Measurements from ENCODE around the gene CASP1.
"Not testable (repeated sequence)": the region's sequence is repeated elsewhere in the genome, so short reads cannot be mapped to it uniquely, and the experiment has no call there.

Gene CASP1

GRCh38 chr11:105034813-105035620, at the start of gene CASP1:
Gene CASP1 (minus strand): TSS chr11:105035144. CDS start chr11:105035113, 31 bp downstream.
- Mint-ChIP-seq H3K4me1 (peaks cover 25% of the 10 kb centered on the region), H3K9me3 (no peaks in the 10 kb centered on the region), H3K27me3 (no peaks in the 10 kb centered on the region), H3K4me3 (peak within 1 kb of the TSS; percentile 88), H3K27ac (peak within 1 kb of the TSS; percentile 91), H3K36me3 (peaks cover 33% of the 10 kb centered on the region)
- DNase-seq (ENCODE audit: low spot score in 2 of 2) = no peak
- ATAC-seq (ENCODE audit: low read depth) = peak; percentile 84

GRCh38 chr11:105081412-105082150, 46.6 kb upstream of the CASP1 start:
- Mint-ChIP-seq H3K27ac (no peak overlapping the region), H3K4me3 (no peak overlapping the region), H3K4me1 (peaks cover 10% of the 10 kb centered on the region), H3K27me3 (peaks cover 23% of the 10 kb centered on the region), H3K9me3 (no peaks in the 10 kb centered on the region), H3K36me3 (no peaks in the 10 kb centered on the region)
- DNase-seq (ENCODE audit: low spot score in 2 of 2) (no peak), ATAC-seq (ENCODE audit: low read depth) (no peak)

- H3K36me3 Mint-ChIP-seq; ATAC-seq (ENCODE audit: low read depth); DNase-seq (ENCODE audit: low spot score in 2 of 2); H3K4me1 Mint-ChIP-seq; H3K27ac Mint-ChIP-seq; H3K9me3 Mint-ChIP-seq; H3K4me3 Mint-ChIP-seq: not testable (repeated sequence)
- peaks cover 23% of the 10 kb centered on the region for H3K27me3 Mint-ChIP-seq
These were observed 45.4 kb upstream of the CASP1 start for GRCh38 chr11:105080171-105080906.

GRCh38 chr11:105078283-105078682, 43.3 kb upstream of the CASP1 start:
- Mint-ChIP-seq H3K4me1 (peaks cover 10% of the 10 kb centered on the region), H3K27me3 (peaks cover 26% of the 10 kb centered on the region), H3K36me3 (no peaks in the 10 kb centered on the region), H3K4me3 (no peak overlapping the region), H3K27ac (no peak overlapping the region), H3K9me3 (no peaks in the 10 kb centered on the region)
- ATAC-seq (ENCODE audit: low read depth) (no peak), DNase-seq (ENCODE audit: low spot score in 2 of 2) (no peak)

GRCh38 chr11:105077141-105077790, 42.3 kb upstream of the CASP1 start:
- H3K27me3 Mint-ChIP-seq = peaks cover 22% of the 10 kb centered on the region
- ATAC-seq (ENCODE audit: low read depth); H3K4me1 Mint-ChIP-seq; H3K27ac Mint-ChIP-seq; H3K36me3 Mint-ChIP-seq; DNase-seq (ENCODE audit: low spot score in 2 of 2); H3K4me3 Mint-ChIP-seq; H3K9me3 Mint-ChIP-seq: not testable (repeated sequence)

GRCh38 chr11:105074166-105074530, 39.2 kb upstream of the CASP1 start:
- H3K27ac Mint-ChIP-seq = no peak overlapping the region
- H3K4me1 Mint-ChIP-seq = peaks cover 2% of the 10 kb centered on the region
- no peak for ATAC-seq (ENCODE audit: low read depth)
- H3K4me3 Mint-ChIP-seq = no peak overlapping the region
- DNase-seq (ENCODE audit: low spot score in 2 of 2) = no peak
- peaks cover 19% of the 10 kb centered on the region for H3K27me3 Mint-ChIP-seq
- no peaks in the 10 kb centered on the region for H3K36me3 Mint-ChIP-seq
- H3K9me3 Mint-ChIP-seq = no peaks in the 10 kb centered on the region

GRCh38 chr11:105073456-105074165, 38.7 kb upstream of the CASP1 start:
- Mint-ChIP-seq H3K27me3 (peaks cover 21% of the 10 kb centered on the region), H3K9me3 (no peaks in the 10 kb centered on the region), H3K27ac (no peak overlapping the region), H3K36me3 (no peaks in the 10 kb centered on the region), H3K4me3 (no peak overlapping the region), H3K4me1 (peaks cover 2% of the 10 kb centered on the region)
- ATAC-seq (ENCODE audit: low read depth) (no peak), DNase-seq (ENCODE audit: low spot score in 2 of 2) (no peak)

GRCh38 chr11:105072080-105072479, 37.1 kb upstream of the CASP1 start:
- DNase-seq (ENCODE audit: low spot score in 2 of 2); H3K4me3 Mint-ChIP-seq; H3K4me1 Mint-ChIP-seq; ATAC-seq (ENCODE audit: low read depth); H3K27ac Mint-ChIP-seq; H3K9me3 Mint-ChIP-seq; H3K36me3 Mint-ChIP-seq: not testable (repeated sequence)
- peaks cover 15% of the 10 kb centered on the region for H3K27me3 Mint-ChIP-seq

- H3K9me3 Mint-ChIP-seq = no peaks in the 10 kb centered on the region
- H3K27ac Mint-ChIP-seq = no peak overlapping the region
- H3K27me3 Mint-ChIP-seq = peaks cover 13% of the 10 kb centered on the region
- ATAC-seq (ENCODE audit: low read depth) = no peak
- peaks cover 2% of the 10 kb centered on the region for H3K4me1 Mint-ChIP-seq
- no peak for DNase-seq (ENCODE audit: low spot score in 2 of 2)
- H3K36me3 Mint-ChIP-seq = no peaks in the 10 kb centered on the region
- H3K4me3 Mint-ChIP-seq = no peak overlapping the region
These were observed 36.3 kb upstream of the CASP1 start for GRCh38 chr11:105071089-105071732.

- H3K9me3 Mint-ChIP-seq = no peaks in the 10 kb centered on the region
- H3K27ac Mint-ChIP-seq = no peak overlapping the region
- no peak for ATAC-seq (ENCODE audit: low read depth)
These were observed 35.4 kb upstream of the CASP1 start for GRCh38 chr11:105070306-105070705.

GRCh38 chr11:105069749-105070148, 34.8 kb upstream of the CASP1 start:
- DNase-seq (ENCODE audit: low spot score in 2 of 2); H3K27ac Mint-ChIP-seq; H3K36me3 Mint-ChIP-seq; H3K9me3 Mint-ChIP-seq; ATAC-seq (ENCODE audit: low read depth); H3K4me1 Mint-ChIP-seq; H3K4me3 Mint-ChIP-seq: not testable (repeated sequence)
- H3K27me3 Mint-ChIP-seq = peaks cover 11% of the 10 kb centered on the region

More at GRCh38 chr11:105070306-105070705, 35.4 kb upstream of the CASP1 start:
- Mint-ChIP-seq H3K36me3 (no peaks in the 10 kb centered on the region), H3K4me3 (no peak overlapping the region), H3K4me1 (peaks cover 2% of the 10 kb centered on the region), H3K27me3 (peaks cover 13% of the 10 kb centered on the region)
- no peak for DNase-seq (ENCODE audit: low spot score in 2 of 2)

- not testable (repeated sequence) for H3K4me1 Mint-ChIP-seq; H3K9me3 Mint-ChIP-seq; ATAC-seq (ENCODE audit: low read depth); H3K4me3 Mint-ChIP-seq; H3K27me3 Mint-ChIP-seq; DNase-seq (ENCODE audit: low spot score in 2 of 2); H3K36me3 Mint-ChIP-seq; H3K27ac Mint-ChIP-seq
These were observed 28.4 kb upstream of the CASP1 start for GRCh38 chr11:105063245-105063941.
